HCT116 (cell line): ENCODE results near the gene RAB1A.
"Not testable (repeated sequence)": the region's sequence is repeated elsewhere in the genome, so short reads cannot be mapped to it uniquely, and the experiment has no call there.

Source experiments
- CTCF ChIP-seq, 3 experiments: fragments of 200-600 bp in 1 of 3; sonication (generic) in 1 of 3; IDR thresholded peaks in 2 of 3; conservative IDR thresholded peaks in 1 of 3; 2 replicates each; pipeline ENCODE4 v1.5.1; 2012 to 2017; ENCODE audit warnings: low read depth in 2 of 3, low read length in 2 of 3, antibody characterized with exemption in 1 of 3, borderline replicate concordance in 1 of 3, control low read depth in 1 of 3, mild to moderate bottlenecking in 1 of 3, mixed read lengths in 1 of 3, mixed run types in 1 of 3, moderate library complexity in 1 of 3; ENCODE audit not compliant: insufficient read depth in 1 of 3
- ELF1 ChIP-seq: IDR thresholded peaks from 2 replicates; pipeline ENCODE4 v1.6.1; 2012; ENCODE audit warnings: low read depth, borderline replicate concordance
- EZH2 ChIP-seq: fragments of 200-600 bp; sonication (generic); IDR thresholded peaks from 2 replicates; pipeline ENCODE4 v1.6.1; 2017; ENCODE audit warnings: antibody characterized with exemption, mixed run types
- POLR2A ChIP-seq: IDR thresholded peaks from 2 replicates; pipeline ENCODE4 v1.7.0; 2011; ENCODE audit warnings: borderline replicate concordance; ENCODE audit not compliant: insufficient read depth, insufficient read length; ENCODE audit errors: extremely low read depth
- RAD21 ChIP-seq: IDR thresholded peaks from 2 replicates; pipeline ENCODE4 v1.6.1; 2012; ENCODE audit warnings: low read depth, mild to moderate bottlenecking

GRCh38 chr2:65132930-65133329, 3.0 kb upstream of the RAB1A start:
- TF ChIP-seq ELF1; RAD21; EZH2; POLR2A; CTCF (IDR thresholded peaks at IDR 0.05 in 2 of 3, conservative IDR thresholded peaks at IDR 0.05 in 1 of 3; ENCODE audit: borderline replicate concordance in 1 of 3, insufficient read depth in 1 of 3, low read depth in 2 of 3, low read length in 2 of 3): not testable (repeated sequence)
